A549 (cell line): ENCODE data around the gene SLC9A6. TPM values are rescaled to one million over a fixed set of nuclear protein-coding genes. Genes with fewer than 3 reads are reported as not detected.

Source experiments
- ATAC-seq, 2 experiments: fragments of 200-7000 bp in 1 of 2; fragments of >200 bp in 1 of 2; cut with Nextera tagmentation in 1 of 2; cut with Tn5 transposase in 1 of 2; 3 replicates each; pipeline versions ENCODE4 v1.8.0 to v1.9.1; 2018 to 2020; ENCODE audit warnings: mild to moderate bottlenecking in 1 of 2, moderate library complexity in 1 of 2
- CTCF ChIA-PET: fragments of 300-600 bp; sonication (Branson Sonifier 250); formaldehyde crosslinking; extraction: SDS; loops from one replicate; lab custom pipeline; 2021; ENCODE audit warnings: antibody characterized with exemption, inconsistent platforms; lab: Yijun Ruan, JAX
- POLR2A ChIA-PET: fragments of 350-600 bp; formaldehyde crosslinking; extraction: SDS; loops from one replicate; lab custom pipeline; 2021; ENCODE audit warnings: antibody characterized with exemption, inconsistent platforms; lab: Yijun Ruan, JAX
- DNase-seq, 2 experiments: peaks; one replicate each; pipeline versions ENCODE4 v3.0.0 to v3.0.0-alpha.2; 2011 to 2016; ENCODE audit warnings: low read depth in 1 of 2, low spot score in 1 of 2
- FAIRE-seq: peaks from 2 replicates; lab custom pipeline; 2011; peaks lifted over from hg19 to GRCh38; lab: Jason Lieb, UNC
- H3K27ac ChIP-seq, 2 experiments: fragments of >200 bp; sonication (Bioruptor Twin); formaldehyde crosslinking; 3 replicates each; pipeline ENCODE4 v1.5.1; 2016 to 2017
- H3K4me1 ChIP-seq: fragments of >200 bp; sonication (Bioruptor Twin); formaldehyde crosslinking; 3 replicates; pipeline ENCODE4 v1.6.1; 2016
- H3K4me2 ChIP-seq: fragments of >200 bp; sonication (Bioruptor Twin); formaldehyde crosslinking; 3 replicates; pipeline ENCODE4 v1.6.1; 2016
- H3K4me3 ChIP-seq: fragments of >200 bp; sonication (Bioruptor Twin); formaldehyde crosslinking; 3 replicates; pipeline ENCODE4 v1.5.1; 2016
- H3K9me3 ChIP-seq: fragments of >200 bp; sonication (Bioruptor Twin); formaldehyde crosslinking; 3 replicates; pipeline ENCODE4 v1.6.1; 2016
- CHD2 ChIP-seq: fragments of 150-350 bp; IDR thresholded peaks from 2 replicates; pipeline ENCODE4 v1.6.1; 2014; ENCODE audit warnings: low read length; ENCODE audit not compliant: partially characterized antibody
- CHD4 ChIP-seq: fragments of 200-600 bp; sonication (generic); IDR thresholded peaks from 2 replicates; pipeline ENCODE4 v1.6.1; 2016; ENCODE audit warnings: antibody characterized with exemption, mild to moderate bottlenecking, borderline replicate concordance
- ESRRA ChIP-seq: fragments of 150-350 bp; IDR thresholded peaks from 2 replicates; pipeline ENCODE4 v1.6.1; 2014; ENCODE audit warnings: mild to moderate bottlenecking, low read length, borderline replicate concordance
- FOXS1 ChIP-seq: fragments of 250-450 bp; sonication (Bioruptor Pico); IDR thresholded peaks from 2 replicates; pipeline ENCODE4 v1.5.0; 2020; ENCODE audit warnings: mild to moderate bottlenecking, moderate library complexity
- HDAC2 ChIP-seq: fragments of 200-600 bp; sonication (generic); IDR thresholded peaks from 2 replicates; pipeline ENCODE4 v1.6.1; 2016
- HOXA7 ChIP-seq: fragments of 250-450 bp; sonication (Bioruptor Pico); IDR thresholded peaks from 2 replicates; pipeline ENCODE4 v1.5.0; 2020; ENCODE audit warnings: mild to moderate bottlenecking, moderate library complexity
- HOXB13 ChIP-seq: fragments of 250-450 bp; sonication (Bioruptor Pico); IDR thresholded peaks from 2 replicates; pipeline ENCODE4 v1.5.0; 2020; ENCODE audit warnings: low read depth, mild to moderate bottlenecking, moderate library complexity
- JUN ChIP-seq, 2 experiments: fragments of >200 bp; sonication (Bioruptor Twin); formaldehyde crosslinking; IDR thresholded peaks; 2 replicates in 1 of 2; 3 replicates in 1 of 2; pipeline ENCODE4 v1.6.1; 2016 to 2017
- JUNB ChIP-seq: fragments of >200 bp; sonication (Bioruptor Twin); formaldehyde crosslinking; IDR thresholded peaks from 2 replicates; pipeline ENCODE4 v1.6.1; 2016
- KDM1A ChIP-seq: fragments of 200-600 bp; sonication (generic); IDR thresholded peaks from 2 replicates; pipeline ENCODE4 v1.6.1; 2016; ENCODE audit warnings: low read depth, mild to moderate bottlenecking
- NPAS2 ChIP-seq: fragments of 250-450 bp; sonication (Bioruptor Pico); IDR thresholded peaks from 2 replicates; pipeline ENCODE4 v1.8.0; 2022; ENCODE audit warnings: mild to moderate bottlenecking, moderate library complexity, borderline replicate concordance
- POLR2A ChIP-seq: IDR thresholded peaks from 2 replicates; pipeline ENCODE4 v1.6.1; 2012; ENCODE audit warnings: mild to moderate bottlenecking, low read length
- POLR2AphosphoS2 ChIP-seq: conservative IDR thresholded peaks from 2 replicates; pipeline ENCODE4 v1.6.1; 2012; ENCODE audit warnings: low read length, improper control_type of control experiment, inconsistent platforms
- RFX5 ChIP-seq: fragments of 450-650 bp; IDR thresholded peaks from 2 replicates; pipeline ENCODE4 v1.7.1; 2014; ENCODE audit warnings: antibody characterized with exemption, mild to moderate bottlenecking, moderate library complexity
- RNF2 ChIP-seq: fragments of 200-600 bp; sonication (generic); IDR thresholded peaks from 2 replicates; pipeline ENCODE4 v1.6.1; 2016; ENCODE audit warnings: low read depth, mild to moderate bottlenecking, antibody characterized with exemption, moderate library complexity, borderline replicate concordance
- SREBF2 ChIP-seq: fragments of 450-650 bp; IDR thresholded peaks from 2 replicates; pipeline ENCODE4 v1.6.1; 2014; ENCODE audit warnings: mild to moderate bottlenecking, moderate library complexity
- ZFP36 ChIP-seq: fragments of 450-650 bp; IDR thresholded peaks from 2 replicates; pipeline ENCODE4 v1.6.1; 2014; ENCODE audit warnings: borderline replicate concordance; ENCODE audit not compliant: partially characterized antibody
- ZNF302 ChIP-seq: fragments of 250-450 bp; sonication (Bioruptor Pico); IDR thresholded peaks from 2 replicates; pipeline ENCODE4 v1.9.0; 2021; ENCODE audit warnings: inconsistent platforms, mild to moderate bottlenecking, moderate library complexity
- WGBS: methylation state at CpG from one replicate; pipeline ENCODE4 v1.1.6; 2017; ENCODE audit errors: missing lambda C conversion rate; 5-methylcytosine and 5-hydroxymethylcytosine counted together
- polyA plus RNA-seq, 4 experiments: library from polyadenylated mRNA; depleted of rRNA in 3 of 4; stranded (reverse); fragments of >200 nt; fragmentation: RNase III in 1 of 4; extraction: RNeasy Plus Mini Kit Qiagen cat#74134 plus additional on column Dnase treatment in 1 of 4; gene quantifications; 2 replicates in 3 of 4; 3 replicates in 1 of 4; pipeline ENCODE4 v1.2.3, GENCODE V29; 2011 to 2017
- TF ChIP-seq, protein P1 (sequence below): IDR thresholded peaks from 2 replicates; pipeline ENCODE4 v1.6.1; 2012; ENCODE audit warnings: low read depth, borderline replicate concordance
- TF ChIP-seq, protein P2 (sequence below): fragments of >200 bp; sonication (Bioruptor Twin); formaldehyde crosslinking; IDR thresholded peaks from 3 replicates; pipeline ENCODE4 v1.6.1; 2016
- TF ChIP-seq, protein P3 (sequence below): IDR thresholded peaks from 2 replicates; pipeline ENCODE4 v1.6.1; 2012
- TF ChIP-seq, protein P4 (sequence below): IDR thresholded peaks from 2 replicates; pipeline ENCODE4 v1.6.1; 2012
- TF ChIP-seq, protein P5 (sequence below): fragments of 250-450 bp; sonication (Bioruptor Pico); IDR thresholded peaks from 2 replicates; pipeline ENCODE4 v1.5.0; 2021; ENCODE audit warnings: mild to moderate bottlenecking, moderate library complexity, borderline replicate concordance

SLC9A6 gene
- polyA plus RNA-seq, 2 of the 4 experiments (the other 2 are of a cell fraction), result 12.2 to 15.6 TPM

DNA sequence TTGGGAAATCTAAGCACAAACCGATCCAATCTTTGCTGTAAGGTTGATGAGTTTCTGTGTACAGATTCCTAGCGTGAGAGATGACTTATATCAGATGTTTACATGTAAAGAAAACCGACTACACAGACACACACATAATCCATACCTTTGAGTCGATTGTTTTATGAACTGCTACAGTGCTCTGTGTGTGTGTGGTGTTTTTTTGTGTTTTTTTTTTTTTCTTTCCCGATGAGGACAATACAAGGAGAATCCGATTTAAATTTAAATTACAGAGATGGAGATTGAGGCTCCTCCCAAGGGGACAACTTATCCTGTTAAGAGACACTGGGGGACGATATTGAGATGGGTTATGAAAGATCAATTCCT, 461 bp upstream of the SLC9A6 start (continued):
- no peak for TF ChIP-seq SREBF2
- TF ChIP-seq ZFP36, result no peak
- no peak for TF ChIP-seq RFX5
- TF ChIP-seq HOXB13, result no peak
- TF ChIP-seq POLR2A, result no peak
- TF ChIP-seq, protein P1, sequence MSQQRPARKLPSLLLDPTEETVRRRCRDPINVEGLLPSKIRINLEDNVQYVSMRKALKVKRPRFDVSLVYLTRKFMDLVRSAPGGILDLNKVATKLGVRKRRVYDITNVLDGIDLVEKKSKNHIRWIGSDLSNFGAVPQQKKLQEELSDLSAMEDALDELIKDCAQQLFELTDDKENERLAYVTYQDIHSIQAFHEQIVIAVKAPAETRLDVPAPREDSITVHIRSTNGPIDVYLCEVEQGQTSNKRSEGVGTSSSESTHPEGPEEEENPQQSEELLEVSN, result no peak
- no peak for TF ChIP-seq POLR2AphosphoS2
- TF ChIP-seq RNF2, result no peak
- TF ChIP-seq, all 56 proteins: peak for 0

DNA sequence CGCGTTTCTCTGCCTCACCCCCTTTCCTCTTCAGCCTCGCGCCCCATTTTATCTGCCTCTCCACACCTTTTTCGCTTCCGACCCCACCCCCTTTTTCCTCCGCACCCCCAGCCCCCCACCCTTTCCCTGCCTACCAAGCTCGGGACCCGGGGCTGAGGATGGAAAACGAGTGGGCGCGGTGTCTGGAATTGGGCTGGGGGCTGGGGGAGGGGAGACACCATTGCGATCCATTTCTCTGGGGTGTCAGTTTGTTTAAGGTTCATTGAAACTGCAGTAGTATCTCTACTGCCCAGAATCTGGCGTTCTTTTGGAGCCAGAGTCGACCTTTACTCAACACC, 707 bp downstream of the SLC9A6 start:
- no peak for TF ChIP-seq JUNB
- TF ChIP-seq, protein P2, sequence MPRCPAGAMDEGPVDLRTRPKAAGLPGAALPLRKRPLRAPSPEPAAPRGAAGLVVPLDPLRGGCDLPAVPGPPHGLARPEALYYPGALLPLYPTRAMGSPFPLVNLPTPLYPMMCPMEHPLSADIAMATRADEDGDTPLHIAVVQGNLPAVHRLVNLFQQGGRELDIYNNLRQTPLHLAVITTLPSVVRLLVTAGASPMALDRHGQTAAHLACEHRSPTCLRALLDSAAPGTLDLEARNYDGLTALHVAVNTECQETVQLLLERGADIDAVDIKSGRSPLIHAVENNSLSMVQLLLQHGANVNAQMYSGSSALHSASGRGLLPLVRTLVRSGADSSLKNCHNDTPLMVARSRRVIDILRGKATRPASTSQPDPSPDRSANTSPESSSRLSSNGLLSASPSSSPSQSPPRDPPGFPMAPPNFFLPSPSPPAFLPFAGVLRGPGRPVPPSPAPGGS, result no peak
- no peak for TF ChIP-seq KDM1A
- TF ChIP-seq NPAS2 (CRISPR knock-in tag), result no peak
- TF ChIP-seq, protein P3, sequence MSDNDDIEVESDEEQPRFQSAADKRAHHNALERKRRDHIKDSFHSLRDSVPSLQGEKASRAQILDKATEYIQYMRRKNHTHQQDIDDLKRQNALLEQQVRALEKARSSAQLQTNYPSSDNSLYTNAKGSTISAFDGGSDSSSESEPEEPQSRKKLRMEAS, result no peak
- TF ChIP-seq, all 56 proteins: peak for 0
- peak overlapping the region; percentile 71 for H3K4me2 ChIP-seq
- no peaks in the 10 kb centered on the region for H3K9me3 ChIP-seq
- H3K4me1 ChIP-seq, result peaks cover 15% of the 10 kb centered on the region; the same call in 2 of the 3 replicates
- H3K4me3 ChIP-seq, result peak overlapping the region; percentile 74
- 10% methylated on average over 2 of the region's 15 CpGs for WGBS
- POLR2A ChIA-PET, result no interaction called here
- no peak for DNase-seq
- CTCF ChIA-PET, result no interaction called here
- ATAC-seq, result peak in 1 of 2 experiments; percentile 6; a peak in 2 of 6 replicates
- peak overlapping the region; percentile 77 to 96 for H3K27ac ChIP-seq
- FAIRE-seq, result no peak

DNA sequence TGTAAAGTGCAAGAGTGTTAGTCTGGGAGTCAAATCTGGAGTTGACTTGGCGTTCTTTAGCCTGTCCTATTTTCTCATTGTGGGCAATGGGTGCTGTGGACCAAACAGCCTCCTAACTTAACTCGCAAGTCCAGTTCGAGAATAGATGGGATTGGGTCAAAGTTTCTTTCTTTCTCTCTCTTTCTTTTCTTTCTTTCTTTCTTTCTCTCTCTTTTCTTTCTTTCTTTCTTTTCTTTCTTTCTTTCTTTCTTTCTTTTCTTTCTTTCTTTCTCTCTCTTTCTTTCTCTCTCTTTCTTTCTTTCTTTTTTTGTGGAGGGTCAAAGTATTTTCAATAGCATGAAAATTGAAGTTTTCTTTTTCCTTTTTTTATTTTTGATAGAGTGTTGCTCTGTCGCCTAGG, 3.0 kb downstream of the SLC9A6 start:
- 87% methylated on average over 4 of the region's 4 CpGs for WGBS
- TF ChIP-seq HOXB13 (no peak), FOXS1 (no peak), HOXA7 (no peak), CHD4 (no peak), ESRRA (no peak), HDAC2 (no peak), ZNF302 (no peak), POLR2AphosphoS2 (no peak), CHD2 (no peak), JUN (IDR thresholded peaks at IDR 0.05) (no peak)
- TF ChIP-seq, protein P4, sequence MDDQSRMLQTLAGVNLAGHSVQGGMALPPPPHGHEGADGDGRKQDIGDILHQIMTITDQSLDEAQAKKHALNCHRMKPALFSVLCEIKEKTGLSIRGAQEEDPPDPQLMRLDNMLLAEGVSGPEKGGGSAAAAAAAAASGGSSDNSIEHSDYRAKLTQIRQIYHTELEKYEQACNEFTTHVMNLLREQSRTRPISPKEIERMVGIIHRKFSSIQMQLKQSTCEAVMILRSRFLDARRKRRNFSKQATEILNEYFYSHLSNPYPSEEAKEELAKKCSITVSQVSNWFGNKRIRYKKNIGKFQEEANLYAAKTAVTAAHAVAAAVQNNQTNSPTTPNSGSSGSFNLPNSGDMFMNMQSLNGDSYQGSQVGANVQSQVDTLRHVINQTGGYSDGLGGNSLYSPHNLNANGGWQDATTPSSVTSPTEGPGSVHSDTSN, result no peak
- TF ChIP-seq, protein P5, sequence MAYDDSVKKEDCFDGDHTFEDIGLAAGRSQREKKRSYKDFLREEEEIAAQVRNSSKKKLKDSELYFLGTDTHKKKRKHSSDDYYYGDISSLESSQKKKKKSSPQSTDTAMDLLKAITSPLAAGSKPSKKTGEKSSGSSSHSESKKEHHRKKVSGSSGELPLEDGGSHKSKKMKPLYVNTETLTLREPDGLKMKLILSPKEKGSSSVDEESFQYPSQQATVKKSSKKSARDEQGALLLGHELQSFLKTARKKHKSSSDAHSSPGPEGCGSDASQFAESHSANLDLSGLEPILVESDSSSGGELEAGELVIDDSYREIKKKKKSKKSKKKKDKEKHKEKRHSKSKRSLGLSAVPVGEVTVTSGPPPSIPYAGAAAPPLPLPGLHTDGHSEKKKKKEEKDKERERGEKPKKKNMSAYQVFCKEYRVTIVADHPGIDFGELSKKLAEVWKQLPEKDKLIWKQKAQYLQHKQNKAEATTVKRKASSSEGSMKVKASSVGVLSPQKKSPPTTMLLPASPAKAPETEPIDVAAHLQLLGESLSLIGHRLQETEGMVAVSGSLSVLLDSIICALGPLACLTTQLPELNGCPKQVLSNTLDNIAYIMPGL (CRISPR knock-in tag), result no peak
- FAIRE-seq (no peak), ATAC-seq (no peak), DNase-seq (no peak)
- Histone ChIP-seq H3K4me1 (peaks cover 15% of the 10 kb centered on the region; the same call in 2 of the 3 replicates), H3K9me3 (no peaks in the 10 kb centered on the region), H3K4me3 (no peak overlapping the region), H3K4me2 (no peak overlapping the region), H3K27ac (no peak overlapping the region)
- ChIA-PET CTCF (interaction anchor here (0.7 to 1.0 kb wide), 2 partner anchors 46 to 488 kb away, joined by 3 to 5 read pairs; no protein-coding TSS in a partner anchor), POLR2A (no interaction called here)
